IMR-90 (cell line): ENCODE results near the gene NT5DC3. TPM values are rescaled to one million over a fixed set of nuclear protein-coding genes. Genes with fewer than 3 reads are reported as not detected.
A peak's percentile ranks its signal among the peaks of the same experiment; 100 is the strongest.

Experiments used
- ATAC-seq: fragments of 200-7000 bp; cut with Tn5 transposase; 2 replicates; pipeline ENCODE4 v1.9.1; 2020; ENCODE audit warnings: low read depth, mild to moderate bottlenecking, moderate library complexity
- BruUV-seq: library from RNA; stranded (reverse); fragments of 400-500 nt; replicated peaks from 2 replicates; lab custom pipeline; 2021; lab: Mats Ljungman, UMichigan
- CTCF ChIA-PET: fragments of 300-600 bp; formaldehyde crosslinking; extraction: SDS; loops from one replicate; lab custom pipeline; 2021; ENCODE audit warnings: antibody characterized with exemption; lab: Yijun Ruan, JAX
- POLR2A ChIA-PET: fragments of 300-600 bp; sonication (Branson Sonifier 250); formaldehyde crosslinking; loops from one replicate; lab custom pipeline; 2022; ENCODE audit warnings: antibody characterized with exemption; ENCODE audit not compliant: unreplicated experiment; lab: Charles Lee
- DNase-seq: peaks from one replicate; pipeline ENCODE4 v3.0.0; 2013
- H2AFZ ChIP-seq: replicated peaks from 2 replicates; pipeline ENCODE3; 2013; ENCODE audit warnings: low read length, mild to moderate bottlenecking; ENCODE audit not compliant: poor library complexity
- H2AK5ac ChIP-seq: 2 replicates; pipeline ENCODE4 v1.6.1; 2013; ENCODE audit warnings: low read depth, low read length, inconsistent platforms
- H2AK9ac ChIP-seq: replicated peaks from 2 replicates; pipeline ENCODE3; 2013; ENCODE audit warnings: mild to moderate bottlenecking, low read depth, low read length, moderate library complexity; ENCODE audit not compliant: poor library complexity
- H2BK120ac ChIP-seq: 2 replicates; pipeline ENCODE4 v1.6.1; 2013; ENCODE audit warnings: low read depth, low read length, inconsistent platforms
- H2BK15ac ChIP-seq: 3 replicates; pipeline ENCODE4 v1.6.1; 2013; ENCODE audit warnings: low read depth, low read length, inconsistent platforms
- H2BK20ac ChIP-seq: 2 replicates; pipeline ENCODE4 v1.6.1; 2013; ENCODE audit warnings: low read depth, mild to moderate bottlenecking, inconsistent platforms, low read length, moderate library complexity
- H2BK5ac ChIP-seq: 2 replicates; pipeline ENCODE4 v1.6.1; 2013; ENCODE audit warnings: mild to moderate bottlenecking, low read depth, low read length, inconsistent platforms; ENCODE audit not compliant: poor library complexity, severe bottlenecking
- H3K14ac ChIP-seq: replicated peaks from 2 replicates; pipeline ENCODE4 v1.6.1; 2013; ENCODE audit warnings: low read depth, low read length, inconsistent platforms
- H3K18ac ChIP-seq: 2 replicates; pipeline ENCODE4 v1.6.1; 2013; ENCODE audit warnings: low read depth, low read length, control low read depth
- H3K23ac ChIP-seq: 2 replicates; pipeline ENCODE4 v1.6.1; 2013; ENCODE audit warnings: low read depth, low read length, inconsistent platforms
- H3K27ac ChIP-seq: 2 replicates; pipeline ENCODE4 v1.5.1; 2013; ENCODE audit warnings: mild to moderate bottlenecking, control low read depth, low read length; ENCODE audit not compliant: insufficient read depth
- H3K27me3 ChIP-seq: 2 replicates; pipeline ENCODE4 v1.6.1; 2013; ENCODE audit warnings: low read length; ENCODE audit not compliant: control insufficient read depth, insufficient read depth
- H3K36me3 ChIP-seq: 2 replicates; pipeline ENCODE4 v1.6.1; 2013; ENCODE audit warnings: low read length, mixed read lengths; ENCODE audit not compliant: control insufficient read depth, insufficient read depth
- H3K4ac ChIP-seq: 2 replicates; pipeline ENCODE4 v1.6.1; 2013; ENCODE audit warnings: low read depth, low read length, inconsistent platforms
- H3K4me1 ChIP-seq: 2 replicates; pipeline ENCODE4 v1.6.1; 2013; ENCODE audit warnings: low read length, mixed read lengths; ENCODE audit not compliant: control insufficient read depth, insufficient read depth
- H3K4me2 ChIP-seq: 2 replicates; pipeline ENCODE4 v1.6.1; 2013; ENCODE audit warnings: low read depth, mild to moderate bottlenecking, control low read depth, low read length, moderate library complexity
- H3K4me3 ChIP-seq: 2 replicates; pipeline ENCODE4 v1.5.1; 2013; ENCODE audit warnings: low read depth, mild to moderate bottlenecking, control low read depth, low read length, moderate library complexity; ENCODE audit not compliant: insufficient read depth
- H3K56ac ChIP-seq: 2 replicates; pipeline ENCODE4 v1.6.1; 2013; ENCODE audit warnings: low read length, inconsistent platforms; ENCODE audit not compliant: insufficient read depth; ENCODE audit errors: extremely low read depth
- H3K79me1 ChIP-seq, 2 experiments: 2 replicates each; pipeline ENCODE4 v1.6.1; 2013; ENCODE audit warnings: low read length in 2 of 2, inconsistent platforms in 1 of 2, low read depth in 1 of 2
- H3K9ac ChIP-seq: 2 replicates; pipeline ENCODE4 v1.6.1; 2013; ENCODE audit warnings: low read depth, low read length, control low read depth
- H3K9me1 ChIP-seq: 2 replicates; pipeline ENCODE4 v1.6.1; 2013; ENCODE audit warnings: low read length, inconsistent platforms; ENCODE audit not compliant: insufficient read depth
- H3K9me3 ChIP-seq: 2 replicates; pipeline ENCODE4 v1.6.1; 2013; ENCODE audit warnings: low read length; ENCODE audit not compliant: control insufficient read depth, insufficient read depth
- H4K20me1 ChIP-seq: 2 replicates; pipeline ENCODE4 v1.6.1; 2013; ENCODE audit warnings: low read length, inconsistent platforms; ENCODE audit not compliant: insufficient read depth
- H4K5ac ChIP-seq: 2 replicates; pipeline ENCODE4 v1.6.1; 2013; ENCODE audit warnings: mild to moderate bottlenecking, low read depth, low read length, control low read depth
- H4K8ac ChIP-seq, 2 experiments: 2 replicates each; pipeline ENCODE4 v1.6.1; 2013; ENCODE audit warnings: low read depth in 2 of 2, low read length in 2 of 2, control low read depth in 1 of 2, inconsistent platforms in 1 of 2
- H4K91ac ChIP-seq: 2 replicates; pipeline ENCODE4 v1.6.1; 2013; ENCODE audit warnings: low read depth, low read length, inconsistent platforms; ENCODE audit not compliant: insufficient read depth
- BHLHE40 ChIP-seq: fragments of 150-350 bp; IDR thresholded peaks from 2 replicates; pipeline ENCODE4 v1.6.1; 2016; ENCODE audit warnings: mild to moderate bottlenecking, low read depth, low read length
- CEBPB ChIP-seq: IDR thresholded peaks from 2 replicates; pipeline ENCODE4 v1.6.1; 2012; ENCODE audit warnings: low read depth, low read length, improper control_type of control experiment
- CHD1 ChIP-seq: IDR thresholded peaks from 2 replicates; pipeline ENCODE4 v1.6.1; 2012; ENCODE audit warnings: low read depth, low read length, improper control_type of control experiment
- FOS ChIP-seq: fragments of 150-350 bp; IDR thresholded peaks from 2 replicates; pipeline ENCODE4 v1.6.1; 2016; ENCODE audit warnings: low read depth, low read length
- MAFK ChIP-seq: IDR thresholded peaks from 2 replicates; pipeline ENCODE4 v1.6.1; 2012; ENCODE audit warnings: low read depth, low read length, improper control_type of control experiment
- MAZ ChIP-seq: IDR thresholded peaks from 2 replicates; pipeline ENCODE4 v1.6.1; 2012; ENCODE audit warnings: low read depth, mild to moderate bottlenecking, low read length, improper control_type of control experiment, moderate library complexity, borderline replicate concordance
- MXI1 ChIP-seq: IDR thresholded peaks from 2 replicates; pipeline ENCODE4 v1.6.1; 2012; ENCODE audit warnings: low read depth, mild to moderate bottlenecking, low read length, moderate library complexity, borderline replicate concordance
- NFE2L2 ChIP-seq: fragments of 150-350 bp; IDR thresholded peaks from 2 replicates; pipeline ENCODE4 v1.6.1; 2016; ENCODE audit warnings: low read depth, mild to moderate bottlenecking, low read length
- POLR2A ChIP-seq: IDR thresholded peaks from 2 replicates; pipeline ENCODE4 v1.6.1; 2012; ENCODE audit warnings: mild to moderate bottlenecking, low read depth, low read length
- RAD21 ChIP-seq: IDR thresholded peaks from 2 replicates; pipeline ENCODE4 v1.6.1; 2012; ENCODE audit warnings: low read length, improper control_type of control experiment
- RCOR1 ChIP-seq: IDR thresholded peaks from 2 replicates; pipeline ENCODE4 v1.6.1; 2012; ENCODE audit warnings: mild to moderate bottlenecking, low read length, improper control_type of control experiment; ENCODE audit not compliant: insufficient replicate concordance
- RFX5 ChIP-seq: IDR thresholded peaks from 2 replicates; pipeline ENCODE4 v1.8.0; 2012; ENCODE audit warnings: low read depth, mild to moderate bottlenecking, low read length, moderate library complexity
- SMC3 ChIP-seq: fragments of 150-350 bp; IDR thresholded peaks from 2 replicates; pipeline ENCODE4 v1.6.1; 2016; ENCODE audit warnings: low read depth, mild to moderate bottlenecking, antibody characterized with exemption, low read length, moderate library complexity
- USF2 ChIP-seq: fragments of 150-350 bp; IDR thresholded peaks from 2 replicates; pipeline ENCODE4 v1.6.1; 2017; ENCODE audit warnings: mild to moderate bottlenecking, antibody characterized with exemption, low read length, low read depth
- WGBS, 2 experiments: methylation state at CpG; one replicate each; pipeline versions ENCODE4 v1.1.5 to v1.1.7; 2013; ENCODE audit warnings: missing lambda C conversion rate in 2 of 2; ENCODE audit not compliant: insufficient read length in 1 of 2; ENCODE audit errors: extremely low coverage in 2 of 2; 5-methylcytosine and 5-hydroxymethylcytosine counted together
- dilution Hi-C: fragments of 300-500 bp; cut with HindIII; formaldehyde crosslinking; loops from one replicate; pipeline ENCODE4 v1.14.3; 2018; ENCODE audit warnings: low sequenced_read_pairs; ENCODE audit not compliant: unreplicated experiment
- in situ Hi-C: fragments of 300-500 bp; cut with MboI; formaldehyde crosslinking; loops from 3 replicates; pipeline ENCODE4 v1.14.3; 2019; ENCODE audit warnings: low sequenced_read_pairs, inconsistent platforms, mixed read lengths
- intact Hi-C: fragments of 100-400 bp; cut with micrococcal nuclease; formaldehyde crosslinking; loops from 2 replicates; pipeline ENCODE4 v1.10.0; 2022
- polyA plus RNA-seq, 3 experiments: library from polyadenylated mRNA; depleted of rRNA; stranded (reverse); fragments of >200 nt; gene quantifications; 2 replicates each; pipeline ENCODE4 v1.2.3, GENCODE V29; 2012; ENCODE audit warnings: low replicate concordance in 1 of 3
- total RNA-seq: library from RNA; depleted of rRNA; stranded (reverse); fragments of >200 nt; gene quantifications from 2 replicates; pipeline ENCODE4 v1.2.3, GENCODE V29; 2012
- TF ChIP-seq, protein P1 (sequence below): conservative IDR thresholded peaks from 2 replicates; pipeline ENCODE4 v1.5.1; 2012; ENCODE audit warnings: mild to moderate bottlenecking, low read depth, low read length, improper control_type of control experiment
- TF ChIP-seq, protein P2 (sequence below): fragments of 150-350 bp; IDR thresholded peaks from 2 replicates; pipeline ENCODE4 v1.6.1; 2016; ENCODE audit warnings: low read depth, mild to moderate bottlenecking, low read length, moderate library complexity, borderline replicate concordance

The NT5DC3 gene
- total and polyA plus RNA-seq, 2 of the 4 experiments (the other 2 are of a cell fraction), result 7.3 to 17.6 TPM

- H2AK9ac ChIP-seq, result no peak overlapping the region
- H4K20me1 ChIP-seq, result no peaks in the 10 kb centered on the region; the same call in 1 of the 2 replicates
- ATAC-seq, result peak; percentile 76
- H3K79me1 ChIP-seq, result peaks cover 45 to 68% of the 10 kb centered on the region in 2 experiments
- intact Hi-C loops (no loop called here), in situ Hi-C loops (no loop called here), dilution Hi-C loops (no loop called here)
- H2BK20ac ChIP-seq, result no peak overlapping the region
- no peaks in the 10 kb centered on the region for H3K9me3 ChIP-seq
- peaks cover 14% of the 10 kb centered on the region for H3K9me1 ChIP-seq
- H3K9ac ChIP-seq, result no peak overlapping the region
- H2AFZ ChIP-seq, result no peak overlapping the region
- 0 out of 4 replicates have a peak overlapping the region, but pooled peaks of 1 of the 2 experiments have one; percentile 12 for H4K8ac ChIP-seq
- H3K27me3 ChIP-seq, result no peaks in the 10 kb centered on the region
- no peak overlapping the region for H3K18ac ChIP-seq
- peak overlapping the region; percentile 79; the same call in 1 of the 2 replicates for H3K4me2 ChIP-seq
- H3K56ac ChIP-seq, result no peak overlapping the region
- TF ChIP-seq, protein P1, sequence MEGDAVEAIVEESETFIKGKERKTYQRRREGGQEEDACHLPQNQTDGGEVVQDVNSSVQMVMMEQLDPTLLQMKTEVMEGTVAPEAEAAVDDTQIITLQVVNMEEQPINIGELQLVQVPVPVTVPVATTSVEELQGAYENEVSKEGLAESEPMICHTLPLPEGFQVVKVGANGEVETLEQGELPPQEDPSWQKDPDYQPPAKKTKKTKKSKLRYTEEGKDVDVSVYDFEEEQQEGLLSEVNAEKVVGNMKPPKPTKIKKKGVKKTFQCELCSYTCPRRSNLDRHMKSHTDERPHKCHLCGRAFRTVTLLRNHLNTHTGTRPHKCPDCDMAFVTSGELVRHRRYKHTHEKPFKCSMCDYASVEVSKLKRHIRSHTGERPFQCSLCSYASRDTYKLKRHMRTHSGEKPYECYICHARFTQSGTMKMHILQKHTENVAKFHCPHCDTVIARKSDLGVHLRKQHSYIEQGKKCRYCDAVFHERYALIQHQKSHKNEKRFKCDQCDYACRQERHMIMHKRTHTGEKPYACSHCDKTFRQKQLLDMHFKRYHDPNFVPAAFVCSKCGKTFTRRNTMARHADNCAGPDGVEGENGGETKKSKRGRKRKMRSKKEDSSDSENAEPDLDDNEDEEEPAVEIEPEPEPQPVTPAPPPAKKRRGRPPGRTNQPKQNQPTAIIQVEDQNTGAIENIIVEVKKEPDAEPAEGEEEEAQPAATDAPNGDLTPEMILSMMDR, result no peak
- TF ChIP-seq, protein P2, sequence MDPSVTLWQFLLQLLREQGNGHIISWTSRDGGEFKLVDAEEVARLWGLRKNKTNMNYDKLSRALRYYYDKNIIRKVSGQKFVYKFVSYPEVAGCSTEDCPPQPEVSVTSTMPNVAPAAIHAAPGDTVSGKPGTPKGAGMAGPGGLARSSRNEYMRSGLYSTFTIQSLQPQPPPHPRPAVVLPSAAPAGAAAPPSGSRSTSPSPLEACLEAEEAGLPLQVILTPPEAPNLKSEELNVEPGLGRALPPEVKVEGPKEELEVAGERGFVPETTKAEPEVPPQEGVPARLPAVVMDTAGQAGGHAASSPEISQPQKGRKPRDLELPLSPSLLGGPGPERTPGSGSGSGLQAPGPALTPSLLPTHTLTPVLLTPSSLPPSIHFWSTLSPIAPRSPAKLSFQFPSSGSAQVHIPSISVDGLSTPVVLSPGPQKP, result no peak
- TF ChIP-seq FOS (no peak), RCOR1 (no peak), RFX5 (no peak), MAFK (no peak), MXI1 (no peak), CEBPB (no peak), POLR2A (no peak), NFE2L2 (no peak), SMC3 (no peak), CHD1 (no peak), BHLHE40 (no peak), RAD21 (no peak), USF2 (no peak), MAZ (no peak)
- H2BK5ac ChIP-seq, result peak overlapping the region; percentile 40
- peak; percentile 50 for DNase-seq
- WGBS, 2 experiments, result no CpG with 5 or more reads among the region's 2 CpGs
- H3K36me3 ChIP-seq, result no peaks in the 10 kb centered on the region; the same call in 1 of the 2 replicates
- ChIA-PET CTCF (no interaction called here), POLR2A (no interaction called here)
- H3K27ac ChIP-seq, result no peak overlapping the region
- peaks cover 20% of the 10 kb centered on the region for H3K4me1 ChIP-seq
- BruUV-seq, result no TSS peak
- H4K91ac ChIP-seq, result no peak overlapping the region
- no peak overlapping the region for H3K4me3 ChIP-seq
- peak overlapping the region; percentile 53; the same call in 1 of the 2 replicates for H2AK5ac ChIP-seq
- H2BK120ac ChIP-seq, result no peak overlapping the region
- no peak overlapping the region for H2BK15ac ChIP-seq
- H3K14ac ChIP-seq, result no peak overlapping the region
- H3K4ac ChIP-seq, result no peak overlapping the region
- H3K23ac ChIP-seq, result peak overlapping the region; percentile 31
- H4K5ac ChIP-seq, result no peak overlapping the region
These were observed 21.7 kb downstream of the NT5DC3 start for GRCh38 chr12:103819312-103819711.
